Lower lobe of right lung (tissue), 2 donors: Measurements from ENCODE around the gene ZBTB40. TPM values are rescaled to one million over a fixed set of nuclear protein-coding genes. Genes with fewer than 3 reads are reported as not detected.

Experiments
- ATAC-seq, 2 donors: fragments of 200-7000 bp; cut with Tn5 transposase; one replicate each; pipeline ENCODE4 v1.9.1; 2020 to 2022; ENCODE audit warnings: mild to moderate bottlenecking in 2 of 2, moderate library complexity in 2 of 2
- DNase-seq: peaks from one replicate; pipeline ENCODE4 v3.0.0-alpha.2; 2020
- H3K27ac ChIP-seq: fragments of 200-600 bp; one replicate; pipeline ENCODE4 v1.8.0; 2022
- H3K27me3 ChIP-seq: fragments of 200-600 bp; one replicate; pipeline ENCODE4 v1.8.0; 2022; ENCODE audit warnings: low read depth
- H3K36me3 ChIP-seq: fragments of 200-600 bp; one replicate; pipeline ENCODE4 v1.8.0; 2022; ENCODE audit warnings: mild to moderate bottlenecking
- H3K4me1 ChIP-seq: fragments of 200-600 bp; one replicate; pipeline ENCODE4 v1.8.0; 2022
- H3K4me3 ChIP-seq: fragments of 200-600 bp; one replicate; pipeline ENCODE4 v1.8.0; 2022; ENCODE audit warnings: mild to moderate bottlenecking
- H3K9me3 ChIP-seq: fragments of 200-600 bp; one replicate; pipeline ENCODE4 v1.8.0; 2022
- CTCF ChIP-seq: fragments of 200-600 bp; IDR thresholded peaks from one replicate; pipeline ENCODE4 v1.8.0; 2022; ENCODE audit warnings: antibody characterized with exemption, mild to moderate bottlenecking
- intact Hi-C: fragments of 100-400 bp; cut with DNase I; formaldehyde crosslinking; loops from one replicate; pipeline ENCODE4 v1.11.0; 2022
- total RNA-seq: library from RNA; stranded (reverse); fragmentation: NEBNext Ultra II Directional; extraction: Animal tissue kit (Norgen Biotek cat#: 25700); gene quantifications from one replicate; pipeline ENCODE4 v1.2.1, GENCODE V29; 2021
- donor health status: DM: no; HTN: yes; CAD: no; lungs with severe emphysema.

ZBTB40 gene
- total RNA-seq, 1 donor from 2014 or later = 25.3 TPM

GRCh38 chr1:22483121-22483520 is 31.5 kb downstream of the ZBTB40 start:
- intact Hi-C loops = no loop called here
- no peaks in the 10 kb centered on the region for H3K9me3 ChIP-seq
- H3K36me3 ChIP-seq = no peaks in the 10 kb centered on the region
- peaks cover 9% of the 10 kb centered on the region for H3K4me1 ChIP-seq
- no peak for DNase-seq
- H3K4me3 ChIP-seq = no peak overlapping the region
- ATAC-seq = no peak
- H3K27ac ChIP-seq = no peak overlapping the region
- no peaks in the 10 kb centered on the region for H3K27me3 ChIP-seq
- TF ChIP-seq CTCF = no peak

- Histone ChIP-seq H3K36me3 (peaks cover 3% of the 10 kb centered on the region), H3K27me3 (no peaks in the 10 kb centered on the region), H3K27ac (no peak overlapping the region), H3K4me1 (peaks cover 9% of the 10 kb centered on the region), H3K9me3 (no peaks in the 10 kb centered on the region), H3K4me3 (no peak overlapping the region)
- intact Hi-C loops = no loop called here
- no peak for DNase-seq
- no peak for TF ChIP-seq CTCF
- no peak for ATAC-seq
Measured at GRCh38 chr1:22484706-22485345, 33.2 kb downstream of the ZBTB40 start.

- H3K27ac ChIP-seq = no peak overlapping the region
- no peak overlapping the region for H3K4me3 ChIP-seq
- peaks cover 9% of the 10 kb centered on the region for H3K4me1 ChIP-seq
- intact Hi-C loops = no loop called here
- no peaks in the 10 kb centered on the region for H3K27me3 ChIP-seq
- ATAC-seq (no peak), DNase-seq (no peak)
- H3K9me3 ChIP-seq = no peaks in the 10 kb centered on the region
- no peak for TF ChIP-seq CTCF
- peaks cover 9% of the 10 kb centered on the region for H3K36me3 ChIP-seq
Measured at GRCh38 chr1:22485431-22485830, 33.8 kb downstream of the ZBTB40 start.

GRCh38 chr1:22487781-22488180 is 36.1 kb downstream of the ZBTB40 start:
- Histone ChIP-seq H3K27ac (no peak overlapping the region), H3K4me3 (no peak overlapping the region), H3K4me1 (peaks cover 9% of the 10 kb centered on the region), H3K27me3 (no peaks in the 10 kb centered on the region), H3K36me3 (peaks cover 30% of the 10 kb centered on the region), H3K9me3 (no peaks in the 10 kb centered on the region)
- no peak for TF ChIP-seq CTCF
- ATAC-seq (no peak), DNase-seq (no peak)
- intact Hi-C loops = no loop called here

GRCh38 chr1:22488319-22488718 is 36.7 kb downstream of the ZBTB40 start:
- Histone ChIP-seq H3K36me3 (peaks cover 30% of the 10 kb centered on the region), H3K4me1 (peaks cover 9% of the 10 kb centered on the region), H3K27me3 (no peaks in the 10 kb centered on the region), H3K9me3 (no peaks in the 10 kb centered on the region), H3K4me3 (no peak overlapping the region), H3K27ac (no peak overlapping the region)
- ATAC-seq (no peak), DNase-seq (no peak)
- TF ChIP-seq CTCF = no peak
- intact Hi-C loops = no loop called here
